ENCODE results near the gene BTBD19.

The BTBD19 gene

DNA sequence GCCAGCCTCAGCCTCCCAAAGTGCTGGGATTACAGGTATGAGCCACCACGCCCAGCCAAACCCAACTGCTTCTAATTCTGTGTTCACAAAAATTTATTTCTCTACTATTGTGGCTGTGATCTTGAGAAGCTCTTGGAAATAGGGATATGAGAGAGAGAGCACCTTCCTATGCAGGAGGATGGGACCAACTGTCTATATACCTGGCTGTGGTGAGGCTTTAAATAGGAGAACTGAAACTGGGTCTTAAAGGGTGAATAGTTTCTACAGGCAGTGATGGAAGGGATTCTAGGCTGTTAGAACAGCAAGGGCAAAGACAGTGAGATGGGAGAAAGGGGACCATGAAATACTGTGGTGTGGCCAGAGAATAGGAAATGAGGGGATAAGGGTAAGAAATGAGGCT lies 43.0 kb downstream of the BTBD19 start:
- H3K36me3 ChIP-seq (ENCODE audit: control insufficient read depth, insufficient read depth, low read length): peaks cover 8% of the 10 kb centered on the region; the same call in 1 of the 2 replicates
- no peaks in the 10 kb centered on the region for H3K27me3 ChIP-seq (ENCODE audit: control insufficient read depth, insufficient read depth, low read length)
- no peak overlapping the region for H3K27ac ChIP-seq (ENCODE audit: low read depth, low read length)
- no peak overlapping the region for H3K4me3 ChIP-seq (ENCODE audit: low read depth, low read length)
- no peak overlapping the region for H3K9ac ChIP-seq (ENCODE audit: low read length)
- H3K4me1 ChIP-seq (ENCODE audit: control insufficient read depth, insufficient read depth, low read length): peaks cover 11% of the 10 kb centered on the region; the same call in 1 of the 2 replicates
- H3K9me3 ChIP-seq (ENCODE audit: control insufficient read depth, insufficient read depth, low read depth, low read length): no peaks in the 10 kb centered on the region

DNA sequence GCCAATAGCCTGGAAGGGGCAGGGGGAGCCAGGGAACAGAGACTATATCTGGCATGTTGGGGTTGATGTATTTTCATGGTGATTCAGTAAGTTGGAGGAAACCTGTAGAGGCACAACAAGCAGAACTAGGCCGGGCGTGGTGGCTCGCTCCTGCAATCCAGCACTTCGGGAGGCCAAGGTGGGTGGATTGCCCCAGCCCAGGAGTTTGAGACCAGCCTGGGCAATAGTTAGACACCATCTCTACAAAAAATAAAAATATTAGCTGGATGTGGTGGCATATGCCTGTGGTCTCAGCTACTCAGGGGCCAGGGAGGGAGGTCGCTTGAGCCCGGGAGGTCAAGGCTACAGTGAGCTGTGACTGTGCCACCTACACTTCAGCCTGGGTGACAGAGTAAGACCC lies 44.9 kb downstream of the BTBD19 start:
- Histone ChIP-seq H3K4me3 (ENCODE audit: low read depth, low read length) (no peak overlapping the region), H3K27ac (ENCODE audit: low read depth, low read length) (no peak overlapping the region), H3K9ac (ENCODE audit: low read length) (no peak overlapping the region), H3K4me1 (ENCODE audit: control insufficient read depth, insufficient read depth, low read length) (peaks cover 11% of the 10 kb centered on the region; the same call in 1 of the 2 replicates), H3K36me3 (ENCODE audit: control insufficient read depth, insufficient read depth, low read length) (peaks cover 13% of the 10 kb centered on the region; the same call in 1 of the 2 replicates), H3K27me3 (ENCODE audit: control insufficient read depth, insufficient read depth, low read length) (no peaks in the 10 kb centered on the region), H3K9me3 (ENCODE audit: control insufficient read depth, insufficient read depth, low read depth, low read length) (no peaks in the 10 kb centered on the region)

DNA sequence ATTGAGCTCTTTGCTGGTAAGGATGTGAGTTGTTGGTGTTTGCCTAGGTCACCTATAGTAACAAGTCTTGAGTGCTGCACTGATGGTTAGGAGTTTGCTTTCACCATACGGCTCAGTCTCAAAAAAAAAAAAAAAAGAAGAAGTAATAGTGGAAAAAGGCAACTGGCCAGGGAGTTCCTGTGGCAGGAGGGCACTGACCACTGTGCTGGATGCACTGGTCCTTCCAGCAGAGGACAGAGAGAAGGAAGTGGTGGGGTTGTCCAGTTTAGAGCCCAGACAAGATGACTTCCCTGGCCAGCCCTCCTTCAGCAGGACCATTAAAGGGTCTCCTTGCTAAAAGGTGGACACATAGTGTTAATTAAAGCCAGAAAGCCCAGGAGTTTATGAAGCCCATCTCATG lies 46.6 kb downstream of the BTBD19 start:
- Histone ChIP-seq H3K9me3 (ENCODE audit: control insufficient read depth, insufficient read depth, low read depth, low read length) (no peaks in the 10 kb centered on the region), H3K27ac (ENCODE audit: low read depth, low read length) (no peak overlapping the region), H3K36me3 (ENCODE audit: control insufficient read depth, insufficient read depth, low read length) (peaks cover 13% of the 10 kb centered on the region; the same call in 1 of the 2 replicates), H3K27me3 (ENCODE audit: control insufficient read depth, insufficient read depth, low read length) (no peaks in the 10 kb centered on the region), H3K9ac (ENCODE audit: low read length) (no peak overlapping the region), H3K4me1 (ENCODE audit: control insufficient read depth, insufficient read depth, low read length) (peaks cover 5% of the 10 kb centered on the region; the same call in 1 of the 2 replicates), H3K4me3 (ENCODE audit: low read depth, low read length) (no peak overlapping the region)

DNA sequence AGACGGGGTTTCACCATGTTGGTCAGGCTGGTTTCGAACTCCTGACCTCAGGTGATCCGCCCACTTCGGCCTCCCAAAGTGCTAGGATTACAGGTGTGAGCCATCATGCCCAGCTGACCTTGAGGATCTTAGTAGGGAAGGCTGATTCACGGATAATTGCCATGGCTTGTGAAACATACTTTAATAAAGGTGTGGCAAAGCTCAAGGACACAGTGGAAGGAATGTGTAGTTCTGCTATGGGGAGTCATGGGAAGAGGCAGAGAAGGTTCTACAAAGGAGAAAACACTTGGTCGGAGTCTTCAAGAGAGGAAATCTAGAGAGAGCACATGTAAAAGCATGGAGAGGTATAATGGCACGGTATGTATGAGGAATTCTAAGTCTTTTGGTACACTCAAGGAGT lies 47.4 kb downstream of the BTBD19 start:
- H3K4me1 ChIP-seq (ENCODE audit: control insufficient read depth, insufficient read depth, low read length): peaks cover 7% of the 10 kb centered on the region
- no peak overlapping the region for H3K4me3 ChIP-seq (ENCODE audit: low read depth, low read length)
- H3K9ac ChIP-seq (ENCODE audit: low read length): no peak overlapping the region
- H3K27me3 ChIP-seq (ENCODE audit: control insufficient read depth, insufficient read depth, low read length): no peaks in the 10 kb centered on the region
- H3K36me3 ChIP-seq (ENCODE audit: control insufficient read depth, insufficient read depth, low read length): peaks cover 9% of the 10 kb centered on the region; the same call in 1 of the 2 replicates
- no peak overlapping the region for H3K27ac ChIP-seq (ENCODE audit: low read depth, low read length)
- no peaks in the 10 kb centered on the region for H3K9me3 ChIP-seq (ENCODE audit: control insufficient read depth, insufficient read depth, low read depth, low read length)

DNA sequence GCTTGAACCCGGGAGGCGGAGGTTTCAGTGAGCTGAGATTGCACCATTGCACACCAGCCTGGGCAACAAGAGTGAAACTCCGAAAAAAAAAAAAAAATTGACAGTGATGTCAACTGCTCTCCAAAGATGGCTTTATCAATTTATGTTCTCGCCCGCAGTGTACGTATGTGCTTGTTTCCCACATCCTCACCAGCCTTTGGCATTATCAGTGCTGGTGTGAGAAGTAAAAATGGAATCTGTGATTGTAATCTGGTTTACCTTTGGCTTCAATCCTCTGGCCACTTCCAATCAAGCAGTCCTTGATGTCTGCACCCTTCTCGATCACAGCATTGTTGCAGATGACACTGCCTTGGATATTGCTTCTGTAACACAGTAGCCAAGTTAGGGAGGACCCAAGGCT lies 49.1 kb downstream of the BTBD19 start:
- H3K27me3 ChIP-seq (ENCODE audit: control insufficient read depth, insufficient read depth, low read length): no peaks in the 10 kb centered on the region
- peaks cover 13% of the 10 kb centered on the region for H3K4me1 ChIP-seq (ENCODE audit: control insufficient read depth, insufficient read depth, low read length)
- H3K36me3 ChIP-seq (ENCODE audit: control insufficient read depth, insufficient read depth, low read length): peaks cover 9% of the 10 kb centered on the region; the same call in 1 of the 2 replicates
- no peak overlapping the region for H3K9ac ChIP-seq (ENCODE audit: low read length)
- no peak overlapping the region for H3K27ac ChIP-seq (ENCODE audit: low read depth, low read length)
- H3K4me3 ChIP-seq (ENCODE audit: low read depth, low read length): no peak overlapping the region
- H3K9me3 ChIP-seq (ENCODE audit: control insufficient read depth, insufficient read depth, low read depth, low read length): no peaks in the 10 kb centered on the region

DNA sequence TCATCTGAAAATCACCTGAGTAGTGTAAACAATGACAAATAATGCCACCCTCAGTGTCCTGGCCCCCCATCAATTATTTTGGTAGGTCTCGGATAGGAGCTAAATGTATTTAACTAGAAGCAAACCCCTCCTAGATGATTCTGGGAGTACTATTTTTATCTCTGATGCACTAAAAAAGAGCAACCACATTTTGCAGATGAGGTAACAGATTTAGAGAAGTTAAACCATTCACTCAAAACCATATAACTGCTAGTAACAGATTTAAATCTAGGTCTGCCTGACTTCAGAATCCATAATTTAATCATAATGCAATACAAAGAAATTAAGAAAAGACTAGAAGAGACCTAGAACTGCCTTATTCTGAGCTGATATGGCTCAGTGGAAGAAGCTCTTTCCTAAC lies 52.0 kb downstream of the BTBD19 start:
- Histone ChIP-seq H3K9me3 (ENCODE audit: control insufficient read depth, insufficient read depth, low read depth, low read length) (no peaks in the 10 kb centered on the region), H3K27ac (ENCODE audit: low read depth, low read length) (no peak overlapping the region), H3K4me3 (ENCODE audit: low read depth, low read length) (no peak overlapping the region), H3K36me3 (ENCODE audit: control insufficient read depth, insufficient read depth, low read length) (peaks cover 9% of the 10 kb centered on the region; the same call in 1 of the 2 replicates), H3K27me3 (ENCODE audit: control insufficient read depth, insufficient read depth, low read length) (no peaks in the 10 kb centered on the region), H3K4me1 (ENCODE audit: control insufficient read depth, insufficient read depth, low read length) (peaks cover 13% of the 10 kb centered on the region), H3K9ac (ENCODE audit: low read length) (no peak overlapping the region)

DNA sequence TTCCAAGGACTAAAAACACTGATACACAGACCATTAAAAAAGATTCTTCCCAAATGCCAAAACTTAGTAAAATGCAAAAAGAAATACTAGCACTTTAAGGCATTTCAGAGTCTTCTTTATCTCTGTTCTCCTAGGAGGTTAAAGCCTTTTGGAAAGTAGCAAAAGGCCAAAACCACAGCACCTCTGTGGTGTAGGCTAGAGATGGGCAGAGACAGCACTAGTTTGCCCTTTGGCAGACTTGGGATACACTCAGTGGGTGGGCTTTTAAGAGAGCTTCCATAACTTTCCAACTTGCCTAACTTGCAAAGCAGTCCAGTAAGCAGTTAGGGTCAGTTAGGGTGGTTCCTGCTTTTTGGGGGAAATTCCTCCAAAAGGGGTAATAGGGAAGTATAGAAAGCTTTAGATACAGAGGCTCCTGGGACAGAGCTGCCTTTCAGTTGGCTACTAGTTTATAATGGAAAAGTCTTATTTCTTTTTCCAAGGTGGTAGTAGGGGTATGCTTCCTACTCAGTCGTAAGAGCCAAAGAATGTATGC lies 52.6 kb downstream of the BTBD19 start:
- H3K36me3 ChIP-seq (ENCODE audit: control insufficient read depth, insufficient read depth, low read length): peaks cover 6% of the 10 kb centered on the region; the same call in 1 of the 2 replicates
- no peak overlapping the region for H3K27ac ChIP-seq (ENCODE audit: low read depth, low read length)
- H3K27me3 ChIP-seq (ENCODE audit: control insufficient read depth, insufficient read depth, low read length): no peaks in the 10 kb centered on the region
- no peak overlapping the region for H3K4me3 ChIP-seq (ENCODE audit: low read depth, low read length)
- H3K9ac ChIP-seq (ENCODE audit: low read length): no peak overlapping the region
- H3K4me1 ChIP-seq (ENCODE audit: control insufficient read depth, insufficient read depth, low read length): peaks cover 13% of the 10 kb centered on the region
- H3K9me3 ChIP-seq (ENCODE audit: control insufficient read depth, insufficient read depth, low read depth, low read length): no peaks in the 10 kb centered on the region

DNA sequence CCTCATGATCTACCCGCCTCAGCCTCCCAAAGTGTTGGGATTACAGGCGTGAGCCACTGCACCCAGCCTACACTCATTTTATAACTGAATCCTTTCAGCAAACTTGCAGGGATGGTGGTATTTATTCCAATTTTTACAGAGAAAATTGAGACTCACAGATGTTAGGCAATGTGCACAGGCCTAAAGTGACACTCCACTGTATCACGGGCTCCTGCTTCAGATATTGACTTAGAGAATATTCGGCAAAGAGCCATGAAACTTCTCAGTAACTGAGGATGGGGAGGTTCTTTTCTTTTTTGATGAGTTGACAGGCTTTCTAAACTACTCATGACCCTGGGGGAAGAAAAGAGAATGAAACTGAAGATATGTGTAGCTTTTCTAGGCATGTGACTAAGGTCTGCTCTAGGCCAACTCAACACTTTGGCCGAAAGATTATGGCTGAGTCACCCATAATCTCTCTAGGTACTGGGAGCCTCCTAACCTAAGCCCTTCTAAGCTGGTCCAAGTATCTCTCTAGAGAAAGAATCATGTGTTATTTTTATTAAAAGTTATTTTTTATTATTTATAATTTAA lies 54.6 kb downstream of the BTBD19 start:
- H3K27me3 ChIP-seq (ENCODE audit: control insufficient read depth, insufficient read depth, low read length): no peaks in the 10 kb centered on the region
- H3K36me3 ChIP-seq (ENCODE audit: control insufficient read depth, insufficient read depth, low read length): peaks cover 4% of the 10 kb centered on the region
- peaks cover 13% of the 10 kb centered on the region for H3K4me1 ChIP-seq (ENCODE audit: control insufficient read depth, insufficient read depth, low read length)
- no peaks in the 10 kb centered on the region for H3K9me3 ChIP-seq (ENCODE audit: control insufficient read depth, insufficient read depth, low read depth, low read length)
- H3K4me3 ChIP-seq (ENCODE audit: low read depth, low read length): no peak overlapping the region
- no peak overlapping the region for H3K9ac ChIP-seq (ENCODE audit: low read length)
- H3K27ac ChIP-seq (ENCODE audit: low read depth, low read length): no peak overlapping the region
